CD4-positive, alpha-beta T cell treated with Interleukin-6 for 4 hours (primary cell): ENCODE data around the gene STAB2.

Source experiments
- DNase-seq: peaks from one replicate; pipeline ENCODE4 v3.0.0-alpha.2; 2020; ENCODE audit warnings: mixed read lengths

Gene STAB2, protein sequence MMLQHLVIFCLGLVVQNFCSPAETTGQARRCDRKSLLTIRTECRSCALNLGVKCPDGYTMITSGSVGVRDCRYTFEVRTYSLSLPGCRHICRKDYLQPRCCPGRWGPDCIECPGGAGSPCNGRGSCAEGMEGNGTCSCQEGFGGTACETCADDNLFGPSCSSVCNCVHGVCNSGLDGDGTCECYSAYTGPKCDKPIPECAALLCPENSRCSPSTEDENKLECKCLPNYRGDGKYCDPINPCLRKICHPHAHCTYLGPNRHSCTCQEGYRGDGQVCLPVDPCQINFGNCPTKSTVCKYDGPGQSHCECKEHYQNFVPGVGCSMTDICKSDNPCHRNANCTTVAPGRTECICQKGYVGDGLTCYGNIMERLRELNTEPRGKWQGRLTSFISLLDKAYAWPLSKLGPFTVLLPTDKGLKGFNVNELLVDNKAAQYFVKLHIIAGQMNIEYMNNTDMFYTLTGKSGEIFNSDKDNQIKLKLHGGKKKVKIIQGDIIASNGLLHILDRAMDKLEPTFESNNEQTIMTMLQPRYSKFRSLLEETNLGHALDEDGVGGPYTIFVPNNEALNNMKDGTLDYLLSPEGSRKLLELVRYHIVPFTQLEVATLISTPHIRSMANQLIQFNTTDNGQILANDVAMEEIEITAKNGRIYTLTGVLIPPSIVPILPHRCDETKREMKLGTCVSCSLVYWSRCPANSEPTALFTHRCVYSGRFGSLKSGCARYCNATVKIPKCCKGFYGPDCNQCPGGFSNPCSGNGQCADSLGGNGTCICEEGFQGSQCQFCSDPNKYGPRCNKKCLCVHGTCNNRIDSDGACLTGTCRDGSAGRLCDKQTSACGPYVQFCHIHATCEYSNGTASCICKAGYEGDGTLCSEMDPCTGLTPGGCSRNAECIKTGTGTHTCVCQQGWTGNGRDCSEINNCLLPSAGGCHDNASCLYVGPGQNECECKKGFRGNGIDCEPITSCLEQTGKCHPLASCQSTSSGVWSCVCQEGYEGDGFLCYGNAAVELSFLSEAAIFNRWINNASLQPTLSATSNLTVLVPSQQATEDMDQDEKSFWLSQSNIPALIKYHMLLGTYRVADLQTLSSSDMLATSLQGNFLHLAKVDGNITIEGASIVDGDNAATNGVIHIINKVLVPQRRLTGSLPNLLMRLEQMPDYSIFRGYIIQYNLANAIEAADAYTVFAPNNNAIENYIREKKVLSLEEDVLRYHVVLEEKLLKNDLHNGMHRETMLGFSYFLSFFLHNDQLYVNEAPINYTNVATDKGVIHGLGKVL (N-terminal part only)

DNA sequence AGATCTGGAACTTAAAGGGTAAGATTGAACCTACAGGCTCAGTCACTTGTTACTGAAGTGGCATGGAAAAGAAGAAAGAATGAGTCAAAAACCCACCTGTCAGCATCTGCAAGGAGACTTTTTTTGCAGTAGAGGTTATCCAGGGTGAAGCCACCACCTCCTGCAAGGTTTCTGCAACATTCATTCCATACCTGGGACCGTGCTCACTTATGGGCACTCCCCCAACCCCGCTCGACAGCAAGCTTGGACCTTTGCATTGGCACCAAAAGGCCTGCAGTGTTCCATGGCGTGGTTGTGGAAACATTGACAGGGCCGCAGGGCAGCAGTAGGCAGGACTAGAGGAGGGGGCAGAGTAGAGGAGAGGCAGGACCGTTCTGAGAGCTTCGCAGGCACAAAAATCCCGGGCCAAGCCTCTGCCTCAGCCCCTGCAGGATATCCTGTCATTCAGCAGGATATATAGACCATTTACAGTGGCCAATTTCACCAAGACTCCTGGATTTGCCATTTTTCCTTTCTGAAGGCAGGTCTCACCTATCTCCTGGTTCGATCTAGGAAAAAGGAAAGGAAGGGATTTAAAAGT lies at the start of gene STAB2:
Gene STAB2, plus strand, starts transcription at position 483 of the 580 bp plus-strand sequence. CDS start 204 bp downstream, outside the sequence.
- no peak for DNase-seq

DNA sequence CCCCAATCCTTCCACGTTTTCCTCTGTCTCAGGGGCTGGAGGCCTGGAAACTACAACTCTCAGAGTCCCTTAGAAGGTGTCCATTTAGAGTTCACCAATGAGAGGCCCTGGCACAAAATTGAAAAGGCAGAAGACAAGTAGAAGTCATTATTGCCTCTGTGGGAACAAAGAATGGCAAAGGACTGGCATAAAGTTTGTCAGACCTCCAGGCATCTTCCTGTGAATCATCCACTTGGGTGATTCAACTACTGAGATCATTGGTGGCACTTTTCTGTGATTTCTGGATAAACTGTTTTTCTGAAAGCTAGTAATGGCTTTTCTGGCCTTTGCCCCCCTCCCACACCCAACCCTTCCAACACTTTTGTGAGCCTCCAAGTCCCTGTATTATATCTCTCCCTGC lies 48.7 kb upstream of the STAB2 start:
- DNase-seq, result no peak

DNA sequence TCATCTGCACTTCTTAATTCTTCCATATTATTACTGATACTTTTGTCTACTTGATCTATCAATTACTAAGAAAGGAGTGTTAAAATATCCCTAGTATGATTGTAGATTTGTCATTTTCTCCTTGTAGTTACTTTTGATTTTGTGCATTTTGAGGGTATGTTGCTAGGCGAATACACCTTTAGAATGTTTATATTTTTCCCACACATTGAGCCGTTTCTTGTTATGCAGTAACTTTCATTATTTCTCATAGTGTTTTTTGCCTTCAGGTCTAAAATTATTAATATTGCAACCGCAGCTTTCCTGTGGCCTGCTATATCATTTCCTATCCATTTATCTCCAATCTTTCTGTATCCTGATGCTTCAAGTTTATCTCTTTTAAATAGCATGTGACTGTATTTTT lies 46.8 kb upstream of the STAB2 start:
- DNase-seq, result no peak

DNA sequence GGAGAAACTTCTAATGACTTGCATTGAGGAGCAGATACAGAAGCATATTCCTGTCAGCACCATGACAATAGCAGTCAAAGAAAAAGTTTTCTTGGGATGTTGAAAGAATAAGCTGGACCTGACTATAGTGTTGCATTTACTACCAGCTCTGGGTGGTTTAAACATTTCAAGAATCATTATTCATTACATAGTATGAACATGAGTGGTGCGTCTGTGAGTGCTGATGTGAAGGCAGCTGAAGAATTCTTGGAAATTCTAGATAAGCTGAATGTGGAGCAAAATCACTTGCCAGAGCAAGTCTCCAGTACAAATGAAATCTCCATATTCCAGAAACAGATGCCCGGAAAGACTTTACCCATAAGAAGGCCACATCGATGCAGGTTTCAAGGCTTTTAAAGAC lies 45.0 kb upstream of the STAB2 start:
- DNase-seq, result no peak

DNA sequence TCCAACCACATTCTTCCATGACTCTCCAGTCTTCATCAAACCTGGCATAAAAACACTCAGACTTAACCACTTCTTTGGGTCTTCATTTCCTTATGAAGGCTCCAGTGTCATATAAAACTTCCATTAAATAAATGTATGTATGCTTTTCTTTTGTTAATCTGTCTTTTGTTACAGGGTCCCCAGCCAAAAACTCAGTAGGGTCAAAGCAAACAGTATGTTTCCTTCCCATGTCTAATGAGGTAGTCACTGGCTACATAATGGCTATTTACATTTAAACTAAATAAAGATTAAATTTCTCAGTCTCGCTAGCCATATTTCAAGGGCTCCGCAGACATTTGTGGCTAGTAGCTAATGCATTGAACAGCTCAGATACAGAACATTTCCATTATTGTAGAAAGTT lies 40.1 kb upstream of the STAB2 start:
- DNase-seq, result no peak

DNA sequence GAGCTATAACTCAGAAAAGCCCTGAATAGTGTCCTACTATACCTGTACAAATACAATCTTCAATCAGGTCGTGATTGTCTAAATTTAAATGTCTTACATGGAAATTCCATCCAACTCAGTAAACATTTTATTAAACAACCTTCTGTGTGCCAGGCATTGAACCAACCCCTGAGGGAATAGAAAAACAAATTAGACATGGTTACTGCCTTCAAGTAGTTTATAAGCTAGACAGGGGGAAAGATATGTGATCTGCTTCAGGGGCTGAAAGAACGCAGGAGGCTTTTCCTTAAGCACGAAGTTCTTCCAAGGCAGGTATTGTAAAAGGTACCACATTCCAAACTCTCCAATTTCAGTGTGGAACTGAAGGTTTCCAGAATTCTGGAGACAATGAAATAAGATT lies 39.7 kb upstream of the STAB2 start:
- DNase-seq, result no peak

DNA sequence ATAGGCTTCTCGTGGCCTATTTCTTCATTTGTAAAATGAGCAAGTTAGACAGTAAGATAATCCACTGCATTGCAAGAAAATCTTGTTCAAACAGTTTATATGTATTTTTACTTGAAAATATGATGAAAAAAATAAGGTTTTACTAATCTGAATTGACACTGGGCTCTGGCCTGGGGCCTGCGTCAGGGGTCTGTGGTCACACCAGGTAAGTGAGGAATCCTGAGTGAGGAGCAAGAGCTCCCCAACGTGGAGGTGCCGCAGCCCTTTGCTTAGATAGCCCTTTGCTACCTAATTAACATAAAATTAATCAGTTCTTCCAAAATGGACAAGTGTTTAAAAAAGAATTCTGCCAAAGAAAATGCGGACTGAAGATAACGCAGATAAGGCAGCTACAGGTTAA lies 39.1 kb upstream of the STAB2 start:
- no peak for DNase-seq

DNA sequence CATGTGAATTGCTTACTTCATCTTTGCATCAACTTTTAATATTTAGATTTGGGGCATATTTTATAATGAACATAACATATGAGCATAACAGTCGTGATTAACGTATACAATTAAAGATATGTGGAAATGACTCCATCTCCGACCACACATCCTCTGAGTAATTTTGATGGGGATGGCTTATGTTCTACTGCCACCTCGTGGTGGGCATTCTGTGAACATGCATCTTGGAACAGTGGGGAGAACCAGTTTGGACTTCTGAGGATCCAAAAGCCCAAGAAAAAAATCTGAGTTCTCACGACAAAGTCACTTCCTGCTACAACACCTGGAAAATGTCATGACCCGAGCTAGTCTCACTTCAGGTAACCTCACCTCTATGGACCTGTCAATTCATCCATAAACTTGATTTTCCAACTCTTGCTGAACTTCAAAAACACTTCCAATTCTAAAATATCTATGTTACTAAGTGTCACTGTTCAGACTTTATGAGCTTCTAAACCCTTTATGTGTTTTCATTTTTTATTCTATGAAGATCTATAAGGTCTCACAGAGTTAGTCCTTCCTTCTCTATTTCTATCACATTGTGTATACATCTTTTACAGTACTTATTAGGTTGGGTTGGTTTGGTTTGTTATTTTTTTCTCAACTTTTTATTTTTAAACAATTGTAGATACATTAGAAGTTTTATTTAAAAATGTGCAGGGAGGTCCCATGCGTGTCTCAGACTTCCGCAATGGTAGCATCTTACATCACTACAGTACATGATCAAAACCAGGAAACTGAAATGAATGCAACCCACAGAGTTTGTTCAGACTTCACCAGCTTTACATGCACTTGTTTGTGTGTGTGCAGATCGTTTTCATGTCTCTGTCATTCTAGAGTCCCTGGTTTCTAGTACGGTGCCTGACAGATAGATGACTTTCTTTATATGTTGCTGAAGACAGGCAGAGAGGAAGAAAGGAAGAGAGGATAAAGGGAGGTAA lies 38.2 kb upstream of the STAB2 start:
- peak; percentile 70 for DNase-seq

DNA sequence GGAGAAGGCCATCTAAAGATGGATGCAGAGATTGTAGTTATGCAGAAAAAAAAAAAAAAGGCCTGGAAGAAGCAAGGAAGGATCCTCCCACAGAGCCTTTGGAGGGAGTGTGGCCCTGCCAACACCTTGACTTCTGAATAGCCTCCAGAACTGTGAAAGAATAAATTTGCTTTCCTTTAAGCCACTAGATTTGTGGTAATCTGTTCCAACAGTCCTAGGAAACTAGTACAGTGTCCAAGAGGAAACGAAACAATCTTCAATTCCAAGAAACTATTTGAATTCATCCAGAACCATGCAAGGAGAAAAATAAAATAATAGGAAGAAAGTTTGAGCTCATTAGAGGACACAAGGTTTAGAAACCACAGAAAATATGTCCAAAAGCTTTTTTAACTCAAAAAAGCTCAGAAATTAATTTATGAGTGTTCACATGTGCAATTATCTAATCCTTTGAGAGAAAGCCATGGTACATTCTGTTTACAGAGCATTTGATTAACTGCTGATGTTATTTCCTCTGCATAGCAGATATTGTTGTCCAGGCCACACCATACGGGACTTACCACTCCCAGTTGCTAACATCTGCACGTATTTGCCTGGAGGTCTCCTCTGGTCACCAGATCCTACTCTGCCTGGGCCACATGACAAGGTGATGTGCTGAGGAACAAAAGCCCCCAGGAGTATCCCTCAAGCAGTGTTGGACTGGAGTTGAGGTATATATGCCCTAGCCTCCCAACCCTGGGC lies 30.0 kb upstream of the STAB2 start:
- no peak for DNase-seq

DNA sequence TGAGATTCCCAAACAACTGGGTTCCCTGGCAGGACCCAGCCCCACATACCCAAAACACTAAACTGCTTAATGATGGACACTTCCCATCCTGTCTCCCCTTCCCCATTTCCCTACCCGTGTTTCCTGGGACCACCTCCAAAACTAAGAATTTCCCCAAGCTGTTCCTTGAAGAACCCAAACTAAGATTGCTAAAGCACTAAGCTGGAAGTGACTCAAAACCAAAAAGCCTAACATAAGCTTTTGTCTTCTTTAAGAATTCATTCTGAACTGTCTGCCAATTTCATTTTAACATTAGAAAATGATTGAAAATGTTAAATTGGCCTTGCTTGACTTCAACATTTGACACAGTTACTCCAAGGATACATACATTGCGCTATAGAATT lies 29.5 kb upstream of the STAB2 start:
- no peak for DNase-seq

DNA sequence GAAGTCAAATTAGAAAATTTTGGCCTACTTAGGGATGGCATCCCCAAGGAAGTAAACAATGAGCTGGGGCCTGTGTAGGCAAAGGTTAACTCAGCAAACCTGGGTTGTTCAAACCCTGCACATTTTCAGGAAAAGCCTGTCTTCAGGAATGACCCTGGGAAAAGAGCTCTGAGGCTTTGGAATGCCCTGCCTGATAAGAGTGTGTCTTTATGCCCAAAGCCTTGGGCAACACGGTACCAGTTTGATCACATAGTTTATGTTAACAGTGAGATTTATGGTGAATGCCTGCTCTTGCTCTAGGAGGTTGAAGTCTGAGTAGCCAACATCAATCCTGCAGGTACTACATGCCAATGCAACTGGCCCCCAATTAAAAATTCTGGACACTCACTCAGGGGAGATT lies 28.2 kb upstream of the STAB2 start:
- DNase-seq, result no peak

DNA sequence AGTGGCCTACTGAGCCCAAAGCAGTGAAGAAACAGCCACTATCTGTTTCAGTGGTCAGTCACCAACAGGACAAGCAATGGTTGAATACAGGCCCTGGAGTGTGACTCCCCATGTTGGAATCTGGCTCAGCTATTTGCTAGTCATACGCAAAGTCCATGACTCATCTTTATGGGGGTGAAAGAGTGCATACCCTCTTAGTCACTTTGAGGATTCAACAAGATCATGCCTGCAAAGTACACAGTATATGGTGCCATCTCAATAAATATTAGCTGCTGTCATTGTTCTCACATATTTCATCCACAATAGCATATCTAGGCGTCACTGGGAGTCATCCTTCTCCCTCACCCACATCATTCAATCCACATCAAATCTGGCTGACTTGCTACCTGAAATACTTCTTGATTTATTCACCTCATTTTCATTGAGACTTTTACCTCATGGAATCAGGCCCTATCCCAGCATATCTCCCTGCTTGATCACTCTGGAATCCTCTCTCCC lies 26.4 kb upstream of the STAB2 start:
- DNase-seq, result no peak

DNA sequence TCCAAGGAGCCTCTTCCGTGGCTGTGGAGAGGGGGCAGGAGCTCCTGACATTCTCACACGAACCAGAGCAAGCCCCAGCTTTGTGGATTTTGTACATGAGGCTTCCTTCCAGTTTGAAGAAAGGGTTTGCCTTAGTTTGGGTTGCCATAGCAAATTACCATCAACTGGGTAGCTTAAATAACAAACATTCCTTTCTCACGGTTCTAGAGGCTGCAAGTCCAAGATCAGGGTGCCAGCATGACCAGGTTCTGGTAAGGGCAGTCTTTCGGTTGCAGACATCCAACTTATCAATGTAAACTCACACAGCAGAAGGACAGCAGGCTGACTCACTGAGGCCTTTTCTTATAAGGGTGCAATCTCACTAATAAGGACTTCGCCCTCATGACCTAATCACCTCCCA lies 25.9 kb upstream of the STAB2 start:
- no peak for DNase-seq

DNA sequence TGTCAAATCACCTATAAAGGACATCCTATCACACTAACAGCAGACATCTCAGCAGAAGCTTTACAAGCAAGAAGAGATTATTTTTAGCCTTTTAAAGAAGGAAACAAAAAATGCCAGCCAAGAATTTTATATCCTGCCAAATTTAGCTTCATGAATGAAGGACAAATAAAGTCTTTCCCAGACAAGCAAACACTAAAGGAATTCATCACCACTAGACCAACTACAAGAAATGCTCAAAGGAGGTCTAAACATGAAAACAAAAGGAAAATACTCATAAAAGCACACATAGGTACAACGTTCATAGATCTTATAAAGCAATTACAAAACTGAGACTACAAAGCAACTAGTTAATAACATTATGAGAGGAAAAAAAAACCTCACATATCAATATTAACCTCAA lies 20.7 kb upstream of the STAB2 start:
- DNase-seq, result no peak

DNA sequence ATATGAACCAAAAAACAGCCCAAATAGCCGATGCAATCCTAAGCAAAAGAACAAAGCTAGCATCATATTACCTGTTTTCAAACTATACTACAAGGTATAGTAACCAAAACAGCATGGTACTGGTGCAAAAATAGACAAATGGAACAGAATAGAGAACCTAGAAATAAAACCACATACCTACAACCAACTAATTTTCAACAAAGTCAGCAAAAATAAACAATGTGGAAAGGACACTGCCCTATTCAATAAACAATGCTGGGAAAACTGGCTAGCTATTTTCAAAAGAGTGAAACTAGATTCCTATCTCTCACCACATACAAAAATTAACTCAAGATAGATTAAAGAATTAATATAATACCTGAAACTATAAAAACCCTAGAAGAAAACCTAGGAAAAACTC lies 17.8 kb upstream of the STAB2 start:
- DNase-seq, result no peak

DNA sequence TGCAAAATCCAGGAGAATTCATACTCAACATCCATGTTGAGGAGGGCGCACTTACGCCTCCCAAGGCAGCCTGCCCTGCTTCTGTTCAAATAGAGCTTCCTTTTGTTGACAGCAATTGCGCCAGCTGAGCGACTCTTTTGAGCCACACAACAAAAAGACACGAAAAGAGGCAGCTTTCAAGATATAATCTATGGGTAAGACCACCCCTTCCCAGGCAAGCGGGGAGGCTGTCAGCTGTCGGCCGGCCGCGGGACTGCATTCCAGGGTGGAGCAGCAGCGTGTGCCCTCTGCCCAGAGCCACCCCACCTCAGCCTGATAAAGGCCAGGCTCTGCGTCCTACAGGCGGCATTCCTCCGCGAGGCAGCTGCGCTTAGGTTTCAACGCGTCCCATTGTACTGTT lies 15.8 kb upstream of the STAB2 start:
- DNase-seq, result no peak

DNA sequence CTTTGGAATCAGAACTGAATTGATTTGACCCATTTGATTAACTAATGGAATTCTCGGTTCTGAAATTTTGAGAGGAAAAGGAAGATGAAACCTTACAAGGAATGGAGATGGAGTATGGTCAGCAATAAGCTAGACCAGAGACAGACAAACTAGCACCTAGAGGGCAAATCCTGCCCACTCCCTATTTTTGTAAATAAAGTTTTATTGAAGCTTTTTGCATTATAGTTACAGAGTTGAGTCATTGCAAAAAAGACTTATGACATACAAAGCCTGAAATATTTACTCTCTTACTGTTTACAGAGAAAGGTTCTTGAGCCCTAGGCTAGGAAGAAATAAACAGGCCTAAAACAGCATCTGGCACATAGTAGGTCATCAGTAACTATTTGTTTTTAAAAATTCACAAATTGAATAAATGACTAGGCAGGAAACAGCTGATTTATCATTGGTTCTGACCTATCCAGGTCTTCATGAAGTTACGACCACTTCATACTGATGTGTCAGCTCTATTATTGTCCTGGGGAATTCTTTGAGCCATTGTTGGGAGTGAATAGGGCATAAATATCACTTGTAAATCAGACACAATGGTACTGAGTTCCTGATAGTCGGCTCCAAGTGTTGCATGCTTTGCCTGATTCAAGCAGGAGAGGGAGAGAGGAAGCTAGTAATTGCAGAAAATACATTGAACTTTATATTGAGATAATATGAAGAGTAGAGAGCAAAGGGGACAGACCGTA lies 14.6 kb upstream of the STAB2 start:
- DNase-seq, result no peak

DNA sequence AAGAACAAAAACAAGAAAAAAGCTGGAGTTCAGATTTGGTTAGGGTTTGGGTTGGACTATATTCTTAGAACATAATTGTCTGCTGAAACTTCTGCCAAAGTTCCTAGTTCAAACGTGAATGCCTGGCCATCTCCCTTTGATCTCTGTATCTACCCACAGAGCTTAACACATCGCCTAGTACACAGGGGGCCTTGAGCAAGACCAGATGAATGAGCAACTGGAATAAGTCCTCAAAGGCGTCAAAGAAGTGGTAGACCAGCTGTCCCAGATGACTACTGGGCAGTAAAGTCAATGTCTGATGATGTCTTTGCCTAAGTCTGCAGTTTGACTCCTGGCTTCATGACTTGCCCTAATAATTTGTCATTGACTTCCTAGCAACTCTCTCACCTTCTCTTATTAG lies 13.9 kb upstream of the STAB2 start:
- no peak for DNase-seq

DNA sequence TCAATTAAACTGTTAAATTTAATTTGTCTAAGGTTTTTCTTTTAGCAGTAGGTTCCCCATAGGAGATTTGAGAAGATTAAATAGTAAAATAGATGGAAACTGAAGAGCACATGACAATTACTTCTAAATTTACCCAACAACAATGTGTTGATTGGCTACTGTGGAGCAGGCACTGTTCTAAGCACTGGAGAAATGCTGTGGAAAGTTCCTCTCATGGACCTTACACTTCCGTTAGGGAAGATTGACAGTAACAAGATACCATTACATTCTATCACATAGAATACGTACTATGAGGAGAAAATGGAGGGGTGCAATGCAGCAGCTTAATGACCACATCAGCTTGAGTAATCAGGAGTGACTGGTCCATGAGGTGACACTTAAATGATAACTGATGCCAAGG lies 8.1 kb upstream of the STAB2 start:
- no peak for DNase-seq

DNA sequence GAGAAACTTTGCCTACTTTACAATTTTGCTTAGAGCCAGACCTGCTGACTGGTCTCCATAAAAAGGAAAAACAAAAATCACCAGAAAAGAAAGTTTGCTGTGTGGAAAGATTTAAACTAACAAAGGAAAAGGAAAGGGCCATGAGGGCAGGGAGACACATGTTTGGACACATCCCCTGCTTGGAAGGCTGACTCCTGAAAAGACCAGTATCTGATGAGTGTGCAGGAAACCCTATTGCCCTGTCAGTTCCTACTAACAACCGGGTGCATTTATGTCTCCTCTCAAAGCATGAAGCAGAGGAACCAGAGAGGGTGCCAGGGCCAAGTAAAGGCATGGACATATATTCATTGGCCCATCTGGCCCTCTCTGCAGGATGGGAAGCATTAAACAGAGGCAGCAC lies 7.0 kb upstream of the STAB2 start:
- DNase-seq, result no peak
